Measurements from ENCODE around the gene CFAP251. TPM values are rescaled to one million over a fixed set of nuclear protein-coding genes. Genes with fewer than 3 reads are reported as not detected.

Gene CFAP251
- total and polyA plus RNA-seq, 10 of the 15 experiments (the other 5 are each of a cell fraction or from before 2014, with no cell fraction given), result 0.10 to 0.97 (median 0.64) TPM

DNA sequence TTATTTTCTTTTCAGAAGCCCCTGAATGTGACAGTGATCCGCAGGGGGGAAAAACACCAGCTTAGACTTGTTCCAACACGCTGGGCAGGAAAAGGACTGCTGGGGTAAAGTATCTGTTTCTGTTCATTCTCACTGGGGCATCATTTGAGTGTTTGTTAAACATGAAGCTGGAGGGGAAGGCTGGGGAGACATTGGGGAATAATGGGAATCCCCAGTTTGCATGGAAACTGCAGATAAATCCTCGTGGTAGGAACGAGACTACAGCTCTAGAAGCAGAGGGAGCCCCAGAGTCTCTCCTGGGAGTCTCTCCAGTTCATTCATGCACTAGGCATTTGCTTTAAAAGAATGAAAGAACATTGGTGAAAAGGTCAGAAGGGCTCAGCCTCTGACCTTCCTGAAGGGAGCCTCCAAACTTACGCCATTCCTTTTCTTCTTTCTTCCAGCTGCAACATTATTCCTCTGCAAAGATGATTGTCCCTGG, 2.5 kb upstream of the CFAP251 start (continued):
- no peak for TF ChIP-seq DPF2 (IDR thresholded peaks at IDR 0.05)
- no peak for TF ChIP-seq ESRRA (IDR thresholded peaks at IDR 0.05; ENCODE audit: low read length)
- no peak for TF ChIP-seq CBX5 (IDR thresholded peaks at IDR 0.05; ENCODE audit: low read depth)
- TF ChIP-seq, protein P1, sequence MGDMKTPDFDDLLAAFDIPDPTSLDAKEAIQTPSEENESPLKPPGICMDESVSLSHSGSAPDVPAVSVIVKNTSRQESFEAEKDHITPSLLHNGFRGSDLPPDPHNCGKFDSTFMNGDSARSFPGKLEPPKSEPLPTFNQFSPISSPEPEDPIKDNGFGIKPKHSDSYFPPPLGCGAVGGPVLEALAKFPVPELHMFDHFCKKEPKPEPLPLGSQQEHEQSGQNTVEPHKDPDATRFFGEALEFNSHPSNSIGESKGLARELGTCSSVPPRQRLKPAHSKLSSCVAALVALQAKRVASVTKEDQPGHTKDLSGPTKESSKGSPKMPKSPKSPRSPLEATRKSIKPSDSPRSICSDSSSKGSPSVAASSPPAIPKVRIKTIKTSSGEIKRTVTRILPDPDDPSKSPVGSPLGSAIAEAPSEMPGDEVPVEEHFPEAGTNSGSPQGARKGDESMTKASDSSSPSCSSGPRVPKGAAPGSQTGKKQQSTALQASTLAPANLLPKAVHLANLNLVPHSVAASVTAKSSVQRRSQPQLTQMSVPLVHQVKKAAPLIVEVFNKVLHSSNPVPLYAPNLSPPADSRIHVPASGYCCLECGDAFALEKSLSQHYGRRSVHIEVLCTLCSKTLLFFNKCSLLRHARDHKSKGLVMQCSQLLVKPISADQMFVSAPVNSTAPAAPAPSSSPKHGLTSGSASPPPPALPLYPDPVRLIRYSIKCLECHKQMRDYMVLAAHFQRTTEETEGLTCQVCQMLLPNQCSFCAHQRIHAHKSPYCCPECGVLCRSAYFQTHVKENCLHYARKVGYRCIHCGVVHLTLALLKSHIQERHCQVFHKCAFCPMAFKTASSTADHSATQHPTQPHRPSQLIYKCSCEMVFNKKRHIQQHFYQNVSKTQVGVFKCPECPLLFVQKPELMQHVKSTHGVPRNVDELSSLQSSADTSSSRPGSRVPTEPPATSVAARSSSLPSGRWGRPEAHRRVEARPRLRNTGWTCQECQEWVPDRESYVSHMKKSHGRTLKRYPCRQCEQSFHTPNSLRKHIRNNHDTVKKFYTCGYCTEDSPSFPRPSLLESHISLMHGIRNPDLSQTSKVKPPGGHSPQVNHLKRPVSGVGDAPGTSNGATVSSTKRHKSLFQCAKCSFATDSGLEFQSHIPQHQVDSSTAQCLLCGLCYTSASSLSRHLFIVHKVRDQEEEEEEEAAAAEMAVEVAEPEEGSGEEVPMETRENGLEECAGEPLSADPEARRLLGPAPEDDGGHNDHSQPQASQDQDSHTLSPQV (IDR thresholded peaks at IDR 0.05), result no peak
- TF ChIP-seq NR2F1 (conservative IDR thresholded peaks at IDR 0.05), result no peak
- TF ChIP-seq, protein P2, sequence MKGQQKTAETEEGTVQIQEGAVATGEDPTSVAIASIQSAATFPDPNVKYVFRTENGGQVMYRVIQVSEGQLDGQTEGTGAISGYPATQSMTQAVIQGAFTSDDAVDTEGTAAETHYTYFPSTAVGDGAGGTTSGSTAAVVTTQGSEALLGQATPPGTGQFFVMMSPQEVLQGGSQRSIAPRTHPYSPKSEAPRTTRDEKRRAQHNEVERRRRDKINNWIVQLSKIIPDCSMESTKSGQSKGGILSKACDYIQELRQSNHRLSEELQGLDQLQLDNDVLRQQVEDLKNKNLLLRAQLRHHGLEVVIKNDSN (IDR thresholded peaks at IDR 0.05; ENCODE audit: borderline replicate concordance, extremely low read length, insufficient read depth, low read depth, low read length), result no peak
- TF ChIP-seq, protein P3, sequence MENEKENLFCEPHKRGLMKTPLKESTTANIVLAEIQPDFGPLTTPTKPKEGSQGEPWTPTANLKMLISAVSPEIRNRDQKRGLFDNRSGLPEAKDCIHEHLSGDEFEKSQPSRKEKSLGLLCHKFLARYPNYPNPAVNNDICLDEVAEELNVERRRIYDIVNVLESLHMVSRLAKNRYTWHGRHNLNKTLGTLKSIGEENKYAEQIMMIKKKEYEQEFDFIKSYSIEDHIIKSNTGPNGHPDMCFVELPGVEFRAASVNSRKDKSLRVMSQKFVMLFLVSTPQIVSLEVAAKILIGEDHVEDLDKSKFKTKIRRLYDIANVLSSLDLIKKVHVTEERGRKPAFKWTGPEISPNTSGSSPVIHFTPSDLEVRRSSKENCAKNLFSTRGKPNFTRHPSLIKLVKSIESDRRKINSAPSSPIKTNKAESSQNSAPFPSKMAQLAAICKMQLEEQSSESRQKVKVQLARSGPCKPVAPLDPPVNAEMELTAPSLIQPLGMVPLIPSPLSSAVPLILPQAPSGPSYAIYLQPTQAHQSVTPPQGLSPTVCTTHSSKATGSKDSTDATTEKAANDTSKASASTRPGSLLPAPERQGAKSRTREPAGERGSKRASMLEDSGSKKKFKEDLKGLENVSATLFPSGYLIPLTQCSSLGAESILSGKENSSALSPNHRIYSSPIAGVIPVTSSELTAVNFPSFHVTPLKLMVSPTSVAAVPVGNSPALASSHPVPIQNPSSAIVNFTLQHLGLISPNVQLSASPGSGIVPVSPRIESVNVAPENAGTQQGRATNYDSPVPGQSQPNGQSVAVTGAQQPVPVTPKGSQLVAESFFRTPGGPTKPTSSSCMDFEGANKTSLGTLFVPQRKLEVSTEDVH (IDR thresholded peaks at IDR 0.05; ENCODE audit: low read depth, partially characterized antibody), result no peak
- TF ChIP-seq, protein P4, sequence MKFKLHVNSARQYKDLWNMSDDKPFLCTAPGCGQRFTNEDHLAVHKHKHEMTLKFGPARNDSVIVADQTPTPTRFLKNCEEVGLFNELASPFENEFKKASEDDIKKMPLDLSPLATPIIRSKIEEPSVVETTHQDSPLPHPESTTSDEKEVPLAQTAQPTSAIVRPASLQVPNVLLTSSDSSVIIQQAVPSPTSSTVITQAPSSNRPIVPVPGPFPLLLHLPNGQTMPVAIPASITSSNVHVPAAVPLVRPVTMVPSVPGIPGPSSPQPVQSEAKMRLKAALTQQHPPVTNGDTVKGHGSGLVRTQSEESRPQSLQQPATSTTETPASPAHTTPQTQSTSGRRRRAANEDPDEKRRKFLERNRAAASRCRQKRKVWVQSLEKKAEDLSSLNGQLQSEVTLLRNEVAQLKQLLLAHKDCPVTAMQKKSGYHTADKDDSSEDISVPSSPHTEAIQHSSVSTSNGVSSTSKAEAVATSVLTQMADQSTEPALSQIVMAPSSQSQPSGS (IDR thresholded peaks at IDR 0.05; ENCODE audit: low read length), result no peak
- TF ChIP-seq, protein P5, sequence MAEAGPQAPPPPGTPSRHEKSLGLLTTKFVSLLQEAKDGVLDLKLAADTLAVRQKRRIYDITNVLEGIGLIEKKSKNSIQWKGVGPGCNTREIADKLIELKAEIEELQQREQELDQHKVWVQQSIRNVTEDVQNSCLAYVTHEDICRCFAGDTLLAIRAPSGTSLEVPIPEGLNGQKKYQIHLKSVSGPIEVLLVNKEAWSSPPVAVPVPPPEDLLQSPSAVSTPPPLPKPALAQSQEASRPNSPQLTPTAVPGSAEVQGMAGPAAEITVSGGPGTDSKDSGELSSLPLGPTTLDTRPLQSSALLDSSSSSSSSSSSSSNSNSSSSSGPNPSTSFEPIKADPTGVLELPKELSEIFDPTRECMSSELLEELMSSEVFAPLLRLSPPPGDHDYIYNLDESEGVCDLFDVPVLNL (IDR thresholded peaks at IDR 0.05; ENCODE audit: low read depth, low read length), result no peak
- TF ChIP-seq JUNB (IDR thresholded peaks at IDR 0.05), result no peak

Data from GM12878 (cell line).